Activated CD8-positive, alpha-beta T cell treated with anti-CD3 and anti-CD28 coated beads, Interleukin-2, amount 10 ng/mL, durations not matched to agents 7 days and 5 days (primary cell): ENCODE results near the gene PTPRM. TPM values are rescaled to one million over a fixed set of nuclear protein-coding genes. Genes with fewer than 3 reads are reported as not detected.

ENCODE experiments used
- ATAC-seq: fragments of 150-1000 bp; cut with Tn5 transposase; one replicate; pipeline ENCODE4 v1.10.0; 2021; ENCODE audit warnings: moderate library complexity
- CTCF ChIA-PET: fragments of 350-600 bp; sonication (Branson Sonifier 250); formaldehyde crosslinking; loops from one replicate; lab custom pipeline; 2021; ENCODE audit warnings: antibody characterized with exemption; lab: Charles Lee
- POLR2A ChIA-PET: fragments of 350-600 bp; sonication (Branson Sonifier 250); formaldehyde crosslinking; loops from one replicate; lab custom pipeline; 2021; ENCODE audit warnings: antibody characterized with exemption; lab: Charles Lee
- DNase-seq: peaks from one replicate; pipeline ENCODE4 v3.0.0-alpha.2; 2020
- H3K27ac Mint-ChIP-seq: one replicate; pipeline ENCODE4 v1.8.0; 2021; ENCODE audit warnings: mild to moderate bottlenecking, mixed read lengths
- H3K27me3 Mint-ChIP-seq: one replicate; pipeline ENCODE4 v1.8.0; 2021; ENCODE audit warnings: low read depth, mixed read lengths
- H3K36me3 Mint-ChIP-seq: one replicate; pipeline ENCODE4 v1.8.0; 2021; ENCODE audit warnings: low read depth, mixed read lengths
- H3K4me1 Mint-ChIP-seq: one replicate; pipeline ENCODE4 v1.8.0; 2021; ENCODE audit warnings: low read depth, mixed read lengths
- H3K4me3 Mint-ChIP-seq: one replicate; pipeline ENCODE4 v1.8.0; 2021; ENCODE audit warnings: mild to moderate bottlenecking, mixed read lengths
- H3K9me3 Mint-ChIP-seq: one replicate; pipeline ENCODE4 v1.8.0; 2022; ENCODE audit warnings: mixed read lengths; ENCODE audit not compliant: insufficient read depth
- total RNA-seq, 2 experiments: library from RNA; stranded (reverse); gene quantifications; one replicate each; pipeline ENCODE4 v1.2.3, GENCODE V29; 2021

Gene PTPRM
- total RNA-seq, 2 experiments from 2014 or later, result 0.76 to 1.0 TPM

DNA sequence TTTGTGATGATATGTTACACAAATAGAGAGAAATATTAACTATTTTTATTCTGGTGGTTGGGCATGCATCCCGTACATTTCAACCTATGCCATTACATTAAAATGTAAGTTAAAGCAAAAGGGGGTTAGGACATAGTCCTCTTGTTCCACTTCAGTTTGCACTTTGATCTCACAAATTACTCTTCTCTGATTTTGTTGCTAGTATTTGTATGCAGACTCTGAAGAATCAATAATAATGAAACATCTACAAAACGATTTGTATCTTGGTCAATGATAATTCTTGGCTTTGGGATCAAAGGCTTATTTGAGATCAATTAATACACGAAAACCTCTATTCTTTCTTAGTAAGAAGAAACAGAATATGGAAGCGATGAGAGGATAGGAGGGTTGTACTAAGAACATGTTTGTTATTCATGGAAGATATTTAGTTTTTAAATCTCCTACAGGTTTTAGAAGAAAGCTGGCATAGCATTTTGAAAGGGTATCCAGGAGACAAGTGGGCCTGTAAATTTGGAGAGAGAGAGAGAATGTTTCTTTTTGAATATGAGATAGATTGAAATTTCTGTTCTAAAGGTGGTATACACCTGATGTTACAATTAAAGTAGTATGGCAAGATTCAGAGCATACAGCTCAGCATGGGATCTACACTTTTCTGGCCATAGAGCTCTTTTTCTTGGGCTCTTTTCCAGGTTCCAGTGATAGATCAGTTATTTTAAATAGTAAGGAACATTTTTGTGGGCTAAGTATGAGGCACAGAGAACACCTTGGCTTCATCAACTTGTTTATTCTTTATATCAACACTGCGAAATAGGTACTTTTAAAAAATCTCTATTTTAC is 347.9 kb downstream of the PTPRM start:
- POLR2A ChIA-PET, result no interaction called here
- H3K27me3 Mint-ChIP-seq, result no peaks in the 10 kb centered on the region

GRCh38 chr18:7918701-7919100 is 351.6 kb downstream of the PTPRM start:
- no peaks in the 10 kb centered on the region for H3K36me3 Mint-ChIP-seq
- no peak overlapping the region for H3K4me3 Mint-ChIP-seq
- ChIA-PET POLR2A (no interaction called here), CTCF (no interaction called here)
- H3K27me3 Mint-ChIP-seq, result no peaks in the 10 kb centered on the region
- H3K9me3 Mint-ChIP-seq, result peaks cover 4% of the 10 kb centered on the region
- ATAC-seq (no peak), DNase-seq (no peak)
- H3K27ac Mint-ChIP-seq, result no peak overlapping the region
- H3K4me1 Mint-ChIP-seq, result no peaks in the 10 kb centered on the region

More for the DNA sequence above, 347.9 kb downstream of the PTPRM start:
- no peaks in the 10 kb centered on the region for H3K4me1 Mint-ChIP-seq
- no peak overlapping the region for H3K27ac Mint-ChIP-seq
- H3K36me3 Mint-ChIP-seq, result no peaks in the 10 kb centered on the region
- peaks cover 3% of the 10 kb centered on the region for H3K9me3 Mint-ChIP-seq
- DNase-seq (no peak), ATAC-seq (no peak)
- CTCF ChIA-PET, result no interaction called here
- no peak overlapping the region for H3K4me3 Mint-ChIP-seq

DNA sequence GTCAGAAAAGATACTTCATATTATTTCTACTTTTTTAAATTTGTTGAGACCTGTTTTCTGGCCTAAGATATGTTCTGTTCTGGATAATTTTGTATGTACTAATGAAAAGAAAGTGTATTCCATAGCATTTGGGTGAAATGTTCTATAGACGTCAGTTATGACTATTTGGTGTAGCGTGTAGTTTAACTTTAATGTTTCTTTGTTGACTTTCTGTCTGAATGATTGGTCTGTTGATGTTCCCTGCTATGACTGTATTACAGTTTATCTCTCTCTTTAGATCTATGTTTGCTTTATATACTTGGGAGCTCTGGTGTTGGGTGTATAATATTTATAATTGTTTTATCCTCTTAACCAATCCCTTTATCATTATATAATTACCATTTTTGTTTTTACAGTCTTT is 352.4 kb downstream of the PTPRM start:
- H3K27ac Mint-ChIP-seq, result no peak overlapping the region
- CTCF ChIA-PET, result no interaction called here
- H3K36me3 Mint-ChIP-seq, result no peaks in the 10 kb centered on the region
- peaks cover 4% of the 10 kb centered on the region for H3K9me3 Mint-ChIP-seq
- ATAC-seq, result no peak
- H3K4me3 Mint-ChIP-seq, result no peak overlapping the region
- no peaks in the 10 kb centered on the region for H3K27me3 Mint-ChIP-seq
- DNase-seq, result no peak
- POLR2A ChIA-PET, result no interaction called here
- no peaks in the 10 kb centered on the region for H3K4me1 Mint-ChIP-seq

DNA sequence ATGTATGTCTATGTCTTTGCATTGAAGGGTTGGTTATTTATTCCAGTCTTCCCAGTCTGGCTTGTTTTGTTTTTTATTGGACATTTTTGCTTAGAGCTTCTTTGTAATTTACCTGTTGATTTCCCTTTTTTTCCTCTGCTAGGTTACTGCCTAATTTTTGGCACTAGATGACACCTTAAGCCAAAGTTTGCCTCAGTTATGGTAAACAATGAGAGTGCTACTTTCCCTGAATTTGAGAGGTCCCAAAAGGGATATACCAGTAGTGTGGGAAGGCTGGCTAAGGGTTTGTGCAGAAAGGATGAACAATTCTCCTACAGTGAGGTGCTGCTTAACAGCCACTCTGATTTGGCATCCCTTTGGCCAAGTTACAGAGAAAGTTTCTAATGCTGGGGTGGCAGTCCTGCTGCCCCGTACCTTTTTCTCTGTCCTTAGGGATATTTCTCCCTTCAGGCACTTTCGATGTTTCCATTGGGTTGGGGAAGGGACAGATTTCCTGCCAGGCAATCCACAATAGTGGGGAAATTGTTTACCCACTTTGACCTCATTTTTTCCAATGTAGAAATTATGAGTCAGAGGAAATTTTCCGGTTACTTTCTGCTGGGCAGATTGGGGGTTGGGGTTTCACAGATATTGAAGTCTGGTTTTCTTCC is 354.9 kb downstream of the PTPRM start:
- ChIA-PET CTCF (no interaction called here), POLR2A (no interaction called here)
- Mint-ChIP-seq H3K4me1 (no peaks in the 10 kb centered on the region), H3K27ac (no peak overlapping the region), H3K27me3 (no peaks in the 10 kb centered on the region), H3K9me3 (peaks cover 4% of the 10 kb centered on the region), H3K4me3 (no peak overlapping the region), H3K36me3 (no peaks in the 10 kb centered on the region)
- ATAC-seq, result no peak
- DNase-seq, result no peak

DNA sequence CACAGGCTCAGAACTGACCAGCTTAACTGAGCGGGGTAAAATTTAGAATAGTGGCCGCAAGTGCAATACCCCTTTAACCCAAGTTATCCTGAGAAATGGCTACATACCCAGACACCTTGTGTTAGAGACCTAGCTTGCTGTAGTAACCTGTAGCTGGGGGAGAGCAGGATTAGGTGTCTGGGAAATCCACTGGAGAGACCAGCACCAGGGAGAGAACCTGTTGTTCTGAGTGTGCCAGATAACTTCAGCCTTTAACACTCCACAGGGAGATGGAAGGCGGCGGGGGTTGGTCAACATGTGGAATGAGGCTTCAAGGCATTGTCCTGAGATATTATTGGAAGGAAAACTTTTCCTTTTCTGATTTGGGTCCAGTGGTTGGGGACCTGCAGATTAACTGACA is 356.0 kb downstream of the PTPRM start:
- ChIA-PET CTCF (no interaction called here), POLR2A (no interaction called here)
- ATAC-seq (no peak), DNase-seq (no peak)
- Mint-ChIP-seq H3K27ac (no peak overlapping the region), H3K27me3 (no peaks in the 10 kb centered on the region), H3K4me1 (no peaks in the 10 kb centered on the region), H3K36me3 (no peaks in the 10 kb centered on the region), H3K9me3 (peaks cover 4% of the 10 kb centered on the region), H3K4me3 (no peak overlapping the region)

GRCh38 chr18:7924616-7925015 is 357.5 kb downstream of the PTPRM start:
- H3K9me3 Mint-ChIP-seq, result peaks cover 4% of the 10 kb centered on the region
- no peaks in the 10 kb centered on the region for H3K36me3 Mint-ChIP-seq
- H3K27me3 Mint-ChIP-seq, result no peaks in the 10 kb centered on the region
- ChIA-PET CTCF (no interaction called here), POLR2A (no interaction called here)
- H3K4me3 Mint-ChIP-seq, result no peak overlapping the region
- H3K27ac Mint-ChIP-seq, result no peak overlapping the region
- no peaks in the 10 kb centered on the region for H3K4me1 Mint-ChIP-seq
- DNase-seq, result no peak
- ATAC-seq, result no peak

DNA sequence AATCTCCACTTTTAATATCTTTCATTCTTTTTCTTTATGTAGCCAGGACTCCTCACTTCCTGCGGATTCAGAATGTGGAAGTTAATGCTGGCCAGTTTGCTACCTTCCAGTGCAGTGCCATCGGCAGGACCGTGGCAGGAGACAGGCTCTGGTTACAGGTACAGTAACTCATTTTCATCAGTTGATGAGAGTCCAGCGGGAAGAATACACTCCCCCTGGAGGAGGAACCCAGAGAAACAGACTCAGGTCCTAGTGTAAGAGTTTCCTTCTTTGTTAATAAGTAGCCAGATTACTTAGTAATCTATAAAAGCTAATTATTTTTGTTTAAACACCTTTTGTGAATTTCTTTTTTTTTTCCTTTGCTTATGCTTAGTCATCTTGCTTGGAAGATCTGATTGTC is 359.4 kb downstream of the PTPRM start:
- Mint-ChIP-seq H3K27ac (no peak overlapping the region), H3K27me3 (no peaks in the 10 kb centered on the region), H3K36me3 (no peaks in the 10 kb centered on the region), H3K9me3 (no peaks in the 10 kb centered on the region), H3K4me1 (no peaks in the 10 kb centered on the region), H3K4me3 (no peak overlapping the region)
- DNase-seq (no peak), ATAC-seq (no peak)
- ChIA-PET CTCF (no interaction called here), POLR2A (no interaction called here)

GRCh38 chr18:7927119-7927518 is 360.0 kb downstream of the PTPRM start:
- POLR2A ChIA-PET, result no interaction called here
- no peaks in the 10 kb centered on the region for H3K9me3 Mint-ChIP-seq
- CTCF ChIA-PET, result no interaction called here
- H3K27ac Mint-ChIP-seq, result no peak overlapping the region
- ATAC-seq, result no peak
- no peak for DNase-seq
- H3K4me1 Mint-ChIP-seq, result no peaks in the 10 kb centered on the region
- no peak overlapping the region for H3K4me3 Mint-ChIP-seq
- H3K36me3 Mint-ChIP-seq, result no peaks in the 10 kb centered on the region
- no peaks in the 10 kb centered on the region for H3K27me3 Mint-ChIP-seq

GRCh38 chr18:7931763-7932162 is 364.6 kb downstream of the PTPRM start:
- no peaks in the 10 kb centered on the region for H3K27me3 Mint-ChIP-seq
- no peak overlapping the region for H3K27ac Mint-ChIP-seq
- H3K4me1 Mint-ChIP-seq, result no peaks in the 10 kb centered on the region
- H3K9me3 Mint-ChIP-seq, result no peaks in the 10 kb centered on the region
- ChIA-PET POLR2A (no interaction called here), CTCF (no interaction called here)
- H3K36me3 Mint-ChIP-seq, result no peaks in the 10 kb centered on the region
- H3K4me3 Mint-ChIP-seq, result no peak overlapping the region
- ATAC-seq (no peak), DNase-seq (no peak)

DNA sequence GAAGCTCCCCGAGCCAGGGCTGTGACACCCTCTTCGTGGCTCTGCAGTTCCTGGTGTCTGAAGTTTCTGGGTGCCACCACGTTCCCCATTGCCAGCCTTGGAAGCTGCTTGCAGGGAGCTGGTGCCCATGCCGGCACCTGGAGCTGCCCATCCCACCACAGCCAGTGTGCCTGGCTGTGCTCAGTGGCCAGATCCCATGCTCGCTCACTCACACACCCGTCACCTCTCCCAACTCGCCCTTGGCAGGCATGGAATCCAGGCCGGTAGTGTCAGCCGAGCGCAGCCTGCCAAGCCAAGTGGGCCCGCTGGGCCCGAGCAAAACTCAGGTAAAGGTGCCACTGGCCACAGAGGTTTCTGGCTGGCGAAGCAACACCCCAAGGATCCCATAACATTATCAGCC is 370.2 kb downstream of the PTPRM start:
- Mint-ChIP-seq H3K27me3 (no peaks in the 10 kb centered on the region), H3K4me1 (no peaks in the 10 kb centered on the region), H3K36me3 (no peaks in the 10 kb centered on the region), H3K27ac (no peak overlapping the region), H3K4me3 (no peak overlapping the region), H3K9me3 (no peaks in the 10 kb centered on the region)
- ATAC-seq (no peak), DNase-seq (no peak)
- CTCF ChIA-PET, result no interaction called here
- POLR2A ChIA-PET, result no interaction called here

DNA sequence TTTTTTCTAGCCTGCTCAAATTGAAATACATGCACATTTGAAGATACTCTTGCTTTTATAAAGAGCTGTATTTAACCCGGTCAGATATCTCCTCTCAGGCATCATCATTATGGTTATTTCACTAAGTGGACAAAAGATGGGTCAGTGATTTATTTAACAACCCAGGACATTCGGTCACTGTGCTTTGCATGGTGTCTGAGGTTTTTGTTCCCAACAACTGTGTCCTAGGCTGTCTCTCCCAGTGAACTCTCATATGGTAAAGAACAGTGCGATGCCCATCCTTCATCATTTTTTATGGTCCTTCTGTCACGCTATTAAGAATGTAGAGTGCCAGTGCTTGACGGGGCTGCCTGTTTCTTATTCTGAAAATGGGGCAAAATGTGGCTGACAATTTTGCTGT is 372.4 kb downstream of the PTPRM start:
- Mint-ChIP-seq H3K9me3 (no peaks in the 10 kb centered on the region), H3K27ac (no peak overlapping the region), H3K36me3 (no peaks in the 10 kb centered on the region), H3K4me1 (no peaks in the 10 kb centered on the region), H3K27me3 (no peaks in the 10 kb centered on the region), H3K4me3 (no peak overlapping the region)
- ChIA-PET POLR2A (no interaction called here), CTCF (no interaction called here)
- DNase-seq, result no peak
- no peak for ATAC-seq

DNA sequence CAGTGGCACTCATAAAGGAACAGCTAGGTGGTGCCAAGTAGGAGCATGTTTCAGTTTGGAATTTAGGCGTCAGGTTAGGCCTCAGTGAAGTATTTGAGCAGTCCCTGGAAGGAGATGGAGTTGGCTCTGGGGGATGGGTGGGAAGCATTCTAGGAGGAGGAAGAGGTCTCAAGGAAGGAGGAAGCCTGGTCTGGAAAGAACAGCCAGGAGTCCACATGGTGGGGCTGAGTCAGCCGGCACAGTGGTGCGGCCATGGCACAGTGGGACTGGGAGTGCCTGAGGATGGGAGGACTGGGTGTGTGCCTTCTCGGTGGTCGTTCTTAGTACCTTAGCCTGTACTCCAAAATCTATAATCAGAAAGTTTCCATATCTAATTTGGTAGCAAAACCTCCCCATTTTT is 373.3 kb downstream of the PTPRM start:
- Mint-ChIP-seq H3K27ac (no peak overlapping the region), H3K36me3 (no peaks in the 10 kb centered on the region), H3K4me1 (no peaks in the 10 kb centered on the region), H3K4me3 (no peak overlapping the region), H3K27me3 (no peaks in the 10 kb centered on the region), H3K9me3 (no peaks in the 10 kb centered on the region)
- ChIA-PET CTCF (no interaction called here), POLR2A (no interaction called here)
- no peak for ATAC-seq
- DNase-seq, result no peak
